ENCODE results near the gene KRT3.

KRT3 gene

GRCh38 chr12:52813885-52814709 is 18.2 kb upstream of the KRT3 start, which contains the start of gene KRT4:
Gene KRT4 (minus strand): TSS chr12:52814116. CDS start chr12:52814058, 58 bp downstream.
- DNase-seq (ENCODE audit: low spot score): no peak

DNA sequence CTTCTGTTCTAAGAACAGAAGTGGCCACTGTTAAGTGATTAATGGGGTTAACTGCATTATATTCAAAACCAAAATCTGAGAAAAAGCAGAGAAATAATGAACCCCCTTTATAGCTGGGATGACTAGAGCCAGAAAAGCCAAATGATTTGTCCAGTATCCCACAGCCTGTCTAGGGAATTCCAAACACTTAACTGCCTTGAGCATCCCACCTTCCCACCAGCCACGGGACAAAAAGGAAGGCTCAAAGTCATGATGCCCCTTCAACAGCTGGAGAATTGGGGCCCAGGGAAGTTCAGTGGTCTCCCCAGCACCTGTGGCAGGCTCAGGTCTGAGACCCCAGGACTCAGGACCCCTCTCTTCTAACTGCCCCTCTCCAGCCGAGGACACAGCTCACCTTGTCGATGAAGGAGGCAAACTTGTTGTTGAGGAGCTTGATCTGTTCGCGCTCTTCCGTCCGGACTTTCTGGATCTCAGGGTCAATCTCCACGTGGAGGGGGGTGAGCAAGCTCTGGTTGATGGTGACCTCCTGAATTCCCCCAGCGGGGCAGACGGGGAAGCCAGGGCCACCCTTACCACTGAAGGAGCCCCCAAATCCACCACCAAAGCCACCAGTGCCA is 17.4 kb upstream of the KRT3 start:
- DNase-seq (ENCODE audit: low spot score): no peak

DNA sequence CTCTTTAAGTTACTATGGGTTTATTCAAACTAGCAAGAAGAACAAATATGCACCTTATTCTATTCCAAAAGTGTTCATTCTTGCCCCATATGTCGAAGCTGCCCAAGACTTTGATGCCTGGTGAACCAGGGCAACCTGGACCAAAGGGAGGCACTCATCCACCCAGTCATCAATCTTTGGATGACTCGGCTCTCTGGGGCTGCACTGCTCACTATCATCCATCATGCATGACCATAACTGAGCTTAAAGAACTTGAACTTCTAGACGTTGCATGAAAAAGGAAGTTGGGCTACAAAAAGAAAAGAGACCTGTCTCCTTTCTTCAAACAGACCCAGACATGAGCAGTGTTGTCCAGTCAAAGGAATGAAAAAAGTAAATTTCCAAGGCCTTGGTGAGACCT is 16.8 kb upstream of the KRT3 start:
- no peak for DNase-seq (ENCODE audit: low spot score)

- DNase-seq (ENCODE audit: low spot score): no peak
These were observed 16.1 kb upstream of the KRT3 start for GRCh38 chr12:52812073-52812400.

DNA sequence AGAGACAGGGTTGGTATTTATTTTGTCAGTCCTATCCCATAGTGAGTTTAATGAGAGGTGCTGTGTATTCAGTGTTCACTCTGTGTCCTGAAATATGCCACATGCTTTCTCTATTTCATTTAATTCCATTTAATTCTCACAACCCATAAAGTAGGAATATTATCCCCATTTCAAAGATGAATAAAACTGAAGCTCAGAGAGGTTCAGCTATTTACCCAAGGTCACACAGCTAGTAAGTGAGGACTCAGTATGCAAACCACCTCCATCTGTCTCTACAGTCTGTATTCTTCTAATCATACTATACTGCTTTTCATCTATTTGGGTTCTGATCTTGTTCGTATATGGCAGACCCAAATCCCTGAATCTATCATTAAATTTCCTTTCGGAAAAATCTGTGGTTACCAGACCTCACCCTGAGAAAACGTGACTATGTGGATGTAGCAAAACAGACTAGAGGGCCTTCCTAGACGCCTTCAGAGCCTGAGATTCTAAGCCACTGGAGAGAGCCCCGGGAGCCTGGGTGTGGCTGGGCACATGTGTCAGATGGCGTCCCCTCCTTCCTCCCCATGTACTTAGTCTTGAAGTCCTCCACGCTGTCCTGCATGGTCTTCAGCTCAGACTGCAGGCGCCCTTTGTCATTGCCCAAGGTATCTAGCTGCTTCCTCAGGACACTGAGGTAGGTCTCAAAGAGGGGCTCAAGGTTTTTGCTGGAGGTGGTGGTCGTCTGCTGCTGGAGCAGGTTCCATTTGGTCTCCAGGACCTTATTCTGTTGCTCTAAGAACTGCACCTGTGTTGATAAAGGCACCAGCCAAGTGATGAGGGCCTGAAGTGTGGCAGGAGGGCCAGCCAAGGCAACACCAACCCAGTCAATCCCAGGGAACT is 15.5 kb upstream of the KRT3 start:
- DNase-seq (ENCODE audit: low spot score): no peak

DNA sequence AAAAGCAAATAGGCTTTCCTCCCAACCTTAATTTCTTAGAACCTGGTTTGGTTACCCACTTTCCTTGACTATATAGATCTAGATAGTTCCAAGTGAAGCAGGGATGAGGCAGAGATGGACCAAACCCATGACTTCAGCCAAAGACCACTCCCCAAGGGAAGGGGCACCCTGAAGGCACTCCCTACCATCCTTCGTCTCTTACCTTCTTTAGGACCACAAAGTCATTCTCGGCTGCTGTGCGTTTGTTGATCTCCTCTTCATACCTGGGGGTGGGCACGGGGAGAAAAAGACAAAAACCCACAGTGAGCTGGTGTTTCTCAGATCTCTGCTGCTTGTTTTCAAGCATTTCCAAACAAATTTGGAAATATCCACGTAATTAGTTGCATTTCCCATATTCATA is 14.6 kb upstream of the KRT3 start:
- DNase-seq (ENCODE audit: low spot score): no peak

GRCh38 chr12:52809166-52809565 is 13.2 kb upstream of the KRT3 start:
- DNase-seq (ENCODE audit: low spot score): no peak

- no peak for DNase-seq (ENCODE audit: low spot score)
These were observed 12.8 kb upstream of the KRT3 start for GRCh38 chr12:52808573-52809160.

- DNase-seq (ENCODE audit: low spot score): no peak
These were observed 11.9 kb upstream of the KRT3 start for GRCh38 chr12:52807544-52808470.

DNA sequence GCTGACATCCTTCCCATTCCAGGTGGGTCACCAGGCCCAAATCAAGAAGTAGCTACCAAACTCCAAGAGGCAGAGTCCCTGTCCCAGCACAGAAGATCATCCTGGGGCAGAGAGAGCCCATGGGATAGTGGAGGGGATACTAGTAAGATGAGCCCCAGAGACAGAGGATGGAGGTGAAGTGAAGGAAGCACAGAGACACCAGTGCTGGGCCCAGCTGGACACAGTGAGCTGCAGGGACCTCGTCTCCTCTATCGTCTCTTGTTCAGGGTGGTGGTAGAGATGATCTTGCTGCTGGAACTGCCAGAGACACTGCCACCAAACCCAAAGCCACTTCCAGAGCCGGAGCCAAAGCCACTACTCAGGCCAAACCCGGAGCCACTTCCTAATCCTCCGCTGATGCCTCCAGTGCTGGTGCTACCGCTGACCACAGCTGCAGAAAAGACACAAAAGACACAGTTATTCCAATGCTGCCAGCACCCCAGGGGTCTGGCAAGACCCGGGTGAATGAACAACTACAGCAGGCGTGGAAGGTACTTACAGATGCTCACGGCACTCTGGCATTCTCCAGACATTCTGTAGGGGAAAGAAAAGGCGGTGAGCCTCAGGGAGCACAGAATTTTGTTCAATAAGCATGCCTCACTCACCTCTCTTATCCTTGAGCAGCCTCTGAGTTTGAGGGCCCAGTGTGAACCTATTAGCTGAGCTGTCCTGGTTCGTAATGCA is 11.1 kb upstream of the KRT3 start:
- no peak for DNase-seq (ENCODE audit: low spot score)

- DNase-seq (ENCODE audit: low spot score): no peak
These were observed 10.4 kb upstream of the KRT3 start for GRCh38 chr12:52806169-52806811.

DNA sequence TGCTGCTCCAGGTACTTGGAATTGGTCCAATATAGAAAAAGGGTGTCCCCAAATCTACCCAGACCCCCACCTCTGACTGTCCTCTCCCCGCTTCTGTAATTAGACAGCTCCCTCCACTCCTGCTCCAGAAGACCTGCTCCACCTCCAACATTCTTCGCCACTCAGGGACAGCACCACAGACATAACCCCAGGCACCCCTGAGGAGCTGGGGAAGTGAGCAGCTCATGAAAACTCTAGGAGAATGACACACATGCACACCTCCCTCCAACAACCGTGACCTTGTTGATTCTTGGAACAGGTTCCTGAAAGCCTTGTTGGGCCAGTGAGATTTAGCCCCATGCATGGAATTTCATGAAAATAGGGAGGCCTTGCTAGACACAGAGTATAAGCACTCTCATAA is 9.8 kb upstream of the KRT3 start:
- no peak for DNase-seq (ENCODE audit: low spot score)

GRCh38 chr12:52805000-52805399 is 9.1 kb upstream of the KRT3 start:
- no peak for DNase-seq (ENCODE audit: low spot score)

DNA sequence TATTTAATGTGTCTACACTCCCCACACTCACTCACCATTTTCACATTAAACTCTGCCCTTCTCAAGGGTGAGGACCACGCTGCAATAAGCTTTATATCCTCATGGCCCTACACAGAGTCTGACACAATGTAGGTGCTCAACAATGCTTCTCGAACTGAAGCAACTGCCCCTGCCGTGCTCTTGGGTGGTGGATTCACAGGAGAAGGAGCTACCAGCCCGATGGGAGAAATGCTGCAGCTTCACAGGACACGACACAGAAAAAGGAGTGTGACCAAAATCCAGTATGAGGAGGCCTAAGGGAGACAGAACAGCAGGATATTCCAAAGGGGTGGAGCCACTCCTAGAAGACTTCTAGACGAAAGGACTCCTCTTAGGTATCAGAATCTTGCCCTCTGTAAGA is 6.5 kb upstream of the KRT3 start:
- no peak for DNase-seq (ENCODE audit: low spot score)

GRCh38 chr12:52801773-52802172 is 5.9 kb upstream of the KRT3 start:
- no peak for DNase-seq (ENCODE audit: low spot score)

- no peak for DNase-seq (ENCODE audit: low spot score)
These were observed 4.5 kb upstream of the KRT3 start for GRCh38 chr12:52800259-52800917.

- DNase-seq (ENCODE audit: low spot score): no peak
These were observed 3.7 kb upstream of the KRT3 start for GRCh38 chr12:52799505-52800211.

DNA sequence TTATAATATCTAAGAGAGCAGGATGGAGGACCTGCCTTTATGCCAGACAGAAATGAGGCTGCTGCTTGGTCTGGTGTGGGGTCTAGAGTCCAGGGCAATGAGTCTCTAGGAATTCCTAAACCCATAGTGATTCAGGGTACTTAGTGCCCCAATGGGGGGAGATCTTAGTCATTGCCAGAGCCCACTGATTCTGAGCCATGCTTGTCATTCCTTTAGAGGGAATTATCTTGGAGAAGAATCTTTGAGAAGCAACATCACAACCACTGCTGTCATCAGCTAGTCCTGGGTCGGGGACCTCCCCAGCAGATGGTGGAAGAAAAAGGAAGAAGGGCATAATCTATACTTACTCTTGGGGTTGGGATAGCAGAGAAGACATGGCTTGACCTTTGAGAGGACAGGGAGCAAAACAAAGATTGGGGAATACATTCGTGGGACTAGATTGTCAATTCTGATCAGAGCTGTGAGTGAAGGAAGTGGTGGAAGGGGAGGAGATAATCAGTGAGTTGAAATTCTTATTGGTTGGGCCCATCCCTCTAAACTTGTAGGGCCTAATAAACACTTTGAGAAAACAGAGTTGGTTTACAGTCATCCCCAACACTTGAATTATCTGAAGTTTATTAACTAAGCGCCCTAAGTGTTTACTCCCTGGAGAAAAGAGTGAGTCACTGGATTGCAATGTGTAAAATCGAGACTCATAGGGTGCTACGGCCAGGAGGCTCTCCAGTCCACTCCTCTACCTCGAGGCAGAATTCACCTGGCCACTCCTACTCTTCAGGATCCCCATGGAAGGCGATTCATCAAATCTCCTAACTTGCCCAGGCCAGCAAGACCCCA is 3.0 kb upstream of the KRT3 start:
- no peak for DNase-seq (ENCODE audit: low spot score)
